Tracheal epithelial cell (primary cell): ENCODE results near the gene ARHGAP6. TPM values are rescaled to one million over a fixed set of nuclear protein-coding genes. Genes with fewer than 3 reads are reported as not detected.

Experiments used
- total RNA-seq: library from RNA; depleted of rRNA; stranded (reverse); fragments of >200 nt; gene quantifications from 2 replicates; pipeline ENCODE4 v1.2.1, GENCODE V29; 2014

ARHGAP6 gene, protein sequence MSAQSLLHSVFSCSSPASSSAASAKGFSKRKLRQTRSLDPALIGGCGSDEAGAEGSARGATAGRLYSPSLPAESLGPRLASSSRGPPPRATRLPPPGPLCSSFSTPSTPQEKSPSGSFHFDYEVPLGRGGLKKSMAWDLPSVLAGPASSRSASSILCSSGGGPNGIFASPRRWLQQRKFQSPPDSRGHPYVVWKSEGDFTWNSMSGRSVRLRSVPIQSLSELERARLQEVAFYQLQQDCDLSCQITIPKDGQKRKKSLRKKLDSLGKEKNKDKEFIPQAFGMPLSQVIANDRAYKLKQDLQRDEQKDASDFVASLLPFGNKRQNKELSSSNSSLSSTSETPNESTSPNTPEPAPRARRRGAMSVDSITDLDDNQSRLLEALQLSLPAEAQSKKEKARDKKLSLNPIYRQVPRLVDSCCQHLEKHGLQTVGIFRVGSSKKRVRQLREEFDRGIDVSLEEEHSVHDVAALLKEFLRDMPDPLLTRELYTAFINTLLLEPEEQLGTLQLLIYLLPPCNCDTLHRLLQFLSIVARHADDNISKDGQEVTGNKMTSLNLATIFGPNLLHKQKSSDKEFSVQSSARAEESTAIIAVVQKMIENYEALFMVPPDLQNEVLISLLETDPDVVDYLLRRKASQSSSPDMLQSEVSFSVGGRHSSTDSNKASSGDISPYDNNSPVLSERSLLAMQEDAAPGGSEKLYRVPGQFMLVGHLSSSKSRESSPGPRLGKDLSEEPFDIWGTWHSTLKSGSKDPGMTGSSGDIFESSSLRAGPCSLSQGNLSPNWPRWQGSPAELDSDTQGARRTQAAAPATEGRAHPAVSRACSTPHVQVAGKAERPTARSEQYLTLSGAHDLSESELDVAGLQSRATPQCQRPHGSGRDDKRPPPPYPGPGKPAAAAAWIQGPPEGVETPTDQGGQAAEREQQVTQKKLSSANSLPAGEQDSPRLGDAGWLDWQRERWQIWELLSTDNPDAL (N-terminal part only)
- 0.21 and 0.48 TPM in 2 replicates for total RNA-seq

DNA sequence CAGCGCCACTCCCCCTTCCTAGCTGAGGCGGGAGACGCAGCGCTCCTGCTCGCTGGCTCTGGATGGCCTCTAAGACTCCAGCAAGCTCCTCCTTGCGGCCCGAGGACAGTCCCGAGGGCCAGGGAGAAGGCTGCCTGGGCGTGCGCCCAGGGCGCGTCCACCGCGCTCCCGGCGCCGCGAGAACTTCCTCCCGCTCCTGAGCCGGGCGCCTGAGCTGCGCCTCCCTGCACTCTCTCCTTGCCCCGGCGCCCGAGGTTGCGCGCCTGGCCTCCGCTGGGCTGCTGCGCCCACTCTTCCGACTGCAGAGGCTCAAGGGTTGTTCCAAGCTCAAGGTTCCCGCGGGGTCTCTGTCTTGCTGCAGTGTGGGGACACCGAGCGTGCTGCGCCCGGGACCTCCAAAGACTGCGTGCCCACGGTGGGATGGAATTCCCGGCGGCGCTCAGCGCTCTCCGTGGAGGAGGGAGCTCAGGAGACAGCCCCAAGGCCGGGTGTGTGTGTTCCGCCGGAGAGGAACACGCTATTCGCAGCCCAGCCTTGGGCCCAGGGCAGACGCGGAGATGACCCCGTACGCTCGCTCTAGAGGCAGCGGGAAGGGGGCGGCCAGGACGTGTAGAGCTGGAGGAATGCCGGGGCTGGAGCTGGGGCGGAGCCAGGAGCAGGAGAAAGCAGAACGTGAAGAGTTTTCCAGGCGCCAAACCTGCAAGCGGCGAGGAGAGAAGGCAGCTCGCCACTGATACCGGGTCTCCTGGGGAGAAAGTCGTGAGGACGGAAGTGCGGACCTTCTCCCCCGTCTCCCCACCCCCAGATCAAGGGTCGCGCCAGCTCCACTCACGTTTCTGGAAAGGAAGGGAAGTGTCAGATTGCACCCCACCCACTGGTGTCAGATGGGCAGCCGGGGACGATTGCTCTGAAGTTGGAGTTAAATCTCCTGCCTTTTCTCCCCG, at the start of gene ARHGAP6:
Gene ARHGAP6 (minus strand): TSS at position 753 of the 944 bp plus-strand sequence. CDS start 1,092 bp downstream, outside the sequence.

DNA sequence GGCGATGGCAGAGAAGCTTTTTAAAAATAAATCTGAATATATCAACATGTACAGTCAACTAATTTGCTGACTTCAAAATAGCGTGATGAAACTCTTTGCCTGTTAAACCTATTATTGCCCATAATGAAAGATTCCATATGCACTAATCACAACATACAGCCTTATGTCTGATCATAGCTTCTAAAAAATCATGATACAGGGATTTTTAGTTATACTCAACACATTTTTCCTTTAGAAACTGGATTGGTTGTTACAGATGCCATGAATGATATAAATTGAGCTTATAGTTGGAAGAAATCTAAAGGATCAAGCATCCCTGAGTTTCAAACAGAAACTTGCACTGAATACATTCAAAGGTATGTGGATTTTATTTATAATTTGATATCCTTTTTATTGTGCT, 372.6 kb downstream of the ARHGAP6 start, which contains the start of gene AMELX:
Gene AMELX (plus strand): TSS at position 301 of the 400 bp plus-strand sequence. CDS start 1,376 bp downstream, outside the sequence.

DNA sequence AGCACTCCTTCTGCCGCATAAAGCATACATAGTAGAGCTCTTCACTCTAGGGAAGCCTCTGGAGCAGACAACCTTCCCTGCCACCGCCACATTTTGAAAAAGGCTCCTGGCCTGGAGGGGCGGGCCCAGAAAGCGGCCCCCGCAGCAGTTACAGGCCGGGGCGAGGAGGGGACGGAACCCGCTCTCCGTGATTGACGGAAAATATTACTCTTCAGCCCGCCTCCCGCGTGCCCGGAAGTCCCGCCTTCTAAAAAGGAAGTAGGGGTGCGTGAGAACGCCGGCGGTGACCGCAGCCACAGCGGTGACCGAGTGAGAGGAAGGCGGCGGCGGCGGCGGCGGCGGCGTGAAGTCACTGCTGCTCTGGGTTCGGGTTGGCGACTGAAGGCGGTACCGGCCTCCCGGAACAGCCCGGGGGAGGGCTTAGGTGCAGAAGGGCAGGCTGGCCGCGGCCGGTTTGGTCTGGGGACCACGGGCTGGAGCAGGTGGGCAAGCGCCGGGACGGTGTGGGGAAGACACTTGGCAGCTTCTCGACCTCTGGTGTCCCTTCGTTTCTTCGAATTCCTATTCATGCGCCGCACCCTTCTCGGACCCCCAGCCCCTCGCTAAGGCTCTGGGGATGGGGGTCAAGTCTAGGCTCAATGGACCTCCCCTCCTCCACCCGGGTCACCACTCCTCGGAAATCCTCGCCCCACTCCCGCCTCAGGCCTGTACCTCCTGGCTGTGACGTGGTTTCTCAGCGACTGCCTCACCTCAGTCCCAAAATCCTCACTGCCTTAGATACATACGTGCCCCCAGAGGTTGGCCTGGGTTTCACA, 554.5 kb downstream of the ARHGAP6 start, which contains the start of gene HCCS:
Gene HCCS (plus strand): TSS at position 296 of the 815 bp plus-strand sequence. CDS start 729 bp downstream, outside the sequence.

Other genes with a start within 250 kb of the ARHGAP6 start
- gene MSL3, start 92.3 kb upstream of the ARHGAP6 start, total RNA-seq: 16.9 and 17.5 TPM in 2 replicates